IMR-90 (cell line): ENCODE results near the gene SLC2A13. TPM values are rescaled to one million over a fixed set of nuclear protein-coding genes. Genes with fewer than 3 reads are reported as not detected.

Source experiments
- ATAC-seq: fragments of 200-7000 bp; cut with Tn5 transposase; 2 replicates; pipeline ENCODE4 v1.9.1; 2020; ENCODE audit warnings: low read depth, mild to moderate bottlenecking, moderate library complexity
- BruUV-seq: library from RNA; stranded (reverse); fragments of 400-500 nt; replicated peaks from 2 replicates; lab custom pipeline; 2021; lab: Mats Ljungman, UMichigan
- CTCF ChIA-PET: fragments of 300-600 bp; formaldehyde crosslinking; extraction: SDS; loops from one replicate; lab custom pipeline; 2021; ENCODE audit warnings: antibody characterized with exemption; lab: Yijun Ruan, JAX
- POLR2A ChIA-PET: fragments of 300-600 bp; sonication (Branson Sonifier 250); formaldehyde crosslinking; loops from one replicate; lab custom pipeline; 2022; ENCODE audit warnings: antibody characterized with exemption; ENCODE audit not compliant: unreplicated experiment; lab: Charles Lee
- DNase-seq: peaks from one replicate; pipeline ENCODE4 v3.0.0; 2013
- H2AFZ ChIP-seq: replicated peaks from 2 replicates; pipeline ENCODE3; 2013; ENCODE audit warnings: low read length, mild to moderate bottlenecking; ENCODE audit not compliant: poor library complexity
- H2AK5ac ChIP-seq: 2 replicates; pipeline ENCODE4 v1.6.1; 2013; ENCODE audit warnings: low read depth, low read length, inconsistent platforms
- H2AK9ac ChIP-seq: replicated peaks from 2 replicates; pipeline ENCODE3; 2013; ENCODE audit warnings: mild to moderate bottlenecking, low read depth, low read length, moderate library complexity; ENCODE audit not compliant: poor library complexity
- H2BK120ac ChIP-seq: 2 replicates; pipeline ENCODE4 v1.6.1; 2013; ENCODE audit warnings: low read depth, low read length, inconsistent platforms
- H2BK15ac ChIP-seq: 3 replicates; pipeline ENCODE4 v1.6.1; 2013; ENCODE audit warnings: low read depth, low read length, inconsistent platforms
- H2BK20ac ChIP-seq: 2 replicates; pipeline ENCODE4 v1.6.1; 2013; ENCODE audit warnings: low read depth, mild to moderate bottlenecking, inconsistent platforms, low read length, moderate library complexity
- H2BK5ac ChIP-seq: 2 replicates; pipeline ENCODE4 v1.6.1; 2013; ENCODE audit warnings: mild to moderate bottlenecking, low read depth, low read length, inconsistent platforms; ENCODE audit not compliant: poor library complexity, severe bottlenecking
- H3K14ac ChIP-seq: replicated peaks from 2 replicates; pipeline ENCODE4 v1.6.1; 2013; ENCODE audit warnings: low read depth, low read length, inconsistent platforms
- H3K18ac ChIP-seq: 2 replicates; pipeline ENCODE4 v1.6.1; 2013; ENCODE audit warnings: low read depth, low read length, control low read depth
- H3K23ac ChIP-seq: 2 replicates; pipeline ENCODE4 v1.6.1; 2013; ENCODE audit warnings: low read depth, low read length, inconsistent platforms
- H3K27ac ChIP-seq: 2 replicates; pipeline ENCODE4 v1.5.1; 2013; ENCODE audit warnings: mild to moderate bottlenecking, control low read depth, low read length; ENCODE audit not compliant: insufficient read depth
- H3K27me3 ChIP-seq: 2 replicates; pipeline ENCODE4 v1.6.1; 2013; ENCODE audit warnings: low read length; ENCODE audit not compliant: control insufficient read depth, insufficient read depth
- H3K36me3 ChIP-seq: 2 replicates; pipeline ENCODE4 v1.6.1; 2013; ENCODE audit warnings: low read length, mixed read lengths; ENCODE audit not compliant: control insufficient read depth, insufficient read depth
- H3K4ac ChIP-seq: 2 replicates; pipeline ENCODE4 v1.6.1; 2013; ENCODE audit warnings: low read depth, low read length, inconsistent platforms
- H3K4me1 ChIP-seq: 2 replicates; pipeline ENCODE4 v1.6.1; 2013; ENCODE audit warnings: low read length, mixed read lengths; ENCODE audit not compliant: control insufficient read depth, insufficient read depth
- H3K4me2 ChIP-seq: 2 replicates; pipeline ENCODE4 v1.6.1; 2013; ENCODE audit warnings: low read depth, mild to moderate bottlenecking, control low read depth, low read length, moderate library complexity
- H3K4me3 ChIP-seq: 2 replicates; pipeline ENCODE4 v1.5.1; 2013; ENCODE audit warnings: low read depth, mild to moderate bottlenecking, control low read depth, low read length, moderate library complexity; ENCODE audit not compliant: insufficient read depth
- H3K56ac ChIP-seq: 2 replicates; pipeline ENCODE4 v1.6.1; 2013; ENCODE audit warnings: low read length, inconsistent platforms; ENCODE audit not compliant: insufficient read depth; ENCODE audit errors: extremely low read depth
- H3K79me1 ChIP-seq, 2 experiments: 2 replicates each; pipeline ENCODE4 v1.6.1; 2013; ENCODE audit warnings: low read length in 2 of 2, inconsistent platforms in 1 of 2, low read depth in 1 of 2
- H3K9ac ChIP-seq: 2 replicates; pipeline ENCODE4 v1.6.1; 2013; ENCODE audit warnings: low read depth, low read length, control low read depth
- H3K9me1 ChIP-seq: 2 replicates; pipeline ENCODE4 v1.6.1; 2013; ENCODE audit warnings: low read length, inconsistent platforms; ENCODE audit not compliant: insufficient read depth
- H3K9me3 ChIP-seq: 2 replicates; pipeline ENCODE4 v1.6.1; 2013; ENCODE audit warnings: low read length; ENCODE audit not compliant: control insufficient read depth, insufficient read depth
- H4K20me1 ChIP-seq: 2 replicates; pipeline ENCODE4 v1.6.1; 2013; ENCODE audit warnings: low read length, inconsistent platforms; ENCODE audit not compliant: insufficient read depth
- H4K5ac ChIP-seq: 2 replicates; pipeline ENCODE4 v1.6.1; 2013; ENCODE audit warnings: mild to moderate bottlenecking, low read depth, low read length, control low read depth
- H4K8ac ChIP-seq, 2 experiments: 2 replicates each; pipeline ENCODE4 v1.6.1; 2013; ENCODE audit warnings: low read depth in 2 of 2, low read length in 2 of 2, control low read depth in 1 of 2, inconsistent platforms in 1 of 2
- H4K91ac ChIP-seq: 2 replicates; pipeline ENCODE4 v1.6.1; 2013; ENCODE audit warnings: low read depth, low read length, inconsistent platforms; ENCODE audit not compliant: insufficient read depth
- MAFK ChIP-seq: IDR thresholded peaks from 2 replicates; pipeline ENCODE4 v1.6.1; 2012; ENCODE audit warnings: low read depth, low read length, improper control_type of control experiment
- RAD21 ChIP-seq: IDR thresholded peaks from 2 replicates; pipeline ENCODE4 v1.6.1; 2012; ENCODE audit warnings: low read length, improper control_type of control experiment
- RCOR1 ChIP-seq: IDR thresholded peaks from 2 replicates; pipeline ENCODE4 v1.6.1; 2012; ENCODE audit warnings: mild to moderate bottlenecking, low read length, improper control_type of control experiment; ENCODE audit not compliant: insufficient replicate concordance
- WGBS, 2 experiments: methylation state at CpG; one replicate each; pipeline versions ENCODE4 v1.1.5 to v1.1.7; 2013; ENCODE audit warnings: missing lambda C conversion rate in 2 of 2; ENCODE audit not compliant: insufficient read length in 1 of 2; ENCODE audit errors: extremely low coverage in 2 of 2; 5-methylcytosine and 5-hydroxymethylcytosine counted together
- dilution Hi-C: fragments of 300-500 bp; cut with HindIII; formaldehyde crosslinking; loops from one replicate; pipeline ENCODE4 v1.14.3; 2018; ENCODE audit warnings: low sequenced_read_pairs; ENCODE audit not compliant: unreplicated experiment
- in situ Hi-C: fragments of 300-500 bp; cut with MboI; formaldehyde crosslinking; loops from 3 replicates; pipeline ENCODE4 v1.14.3; 2019; ENCODE audit warnings: low sequenced_read_pairs, inconsistent platforms, mixed read lengths
- intact Hi-C: fragments of 100-400 bp; cut with micrococcal nuclease; formaldehyde crosslinking; loops from 2 replicates; pipeline ENCODE4 v1.10.0; 2022
- polyA plus RNA-seq, 3 experiments: library from polyadenylated mRNA; depleted of rRNA; stranded (reverse); fragments of >200 nt; gene quantifications; 2 replicates each; pipeline ENCODE4 v1.2.3, GENCODE V29; 2012; ENCODE audit warnings: low replicate concordance in 1 of 3
- total RNA-seq: library from RNA; depleted of rRNA; stranded (reverse); fragments of >200 nt; gene quantifications from 2 replicates; pipeline ENCODE4 v1.2.3, GENCODE V29; 2012
- TF ChIP-seq, protein P1 (sequence below): fragments of 150-350 bp; IDR thresholded peaks from 2 replicates; pipeline ENCODE4 v1.6.1; 2017; ENCODE audit warnings: mild to moderate bottlenecking, antibody characterized with exemption, low read length, low read depth

The SLC2A13 gene
- total and polyA plus RNA-seq, 2 of the 4 experiments (the other 2 are of a cell fraction) = 1.5 to 3.9 TPM

DNA sequence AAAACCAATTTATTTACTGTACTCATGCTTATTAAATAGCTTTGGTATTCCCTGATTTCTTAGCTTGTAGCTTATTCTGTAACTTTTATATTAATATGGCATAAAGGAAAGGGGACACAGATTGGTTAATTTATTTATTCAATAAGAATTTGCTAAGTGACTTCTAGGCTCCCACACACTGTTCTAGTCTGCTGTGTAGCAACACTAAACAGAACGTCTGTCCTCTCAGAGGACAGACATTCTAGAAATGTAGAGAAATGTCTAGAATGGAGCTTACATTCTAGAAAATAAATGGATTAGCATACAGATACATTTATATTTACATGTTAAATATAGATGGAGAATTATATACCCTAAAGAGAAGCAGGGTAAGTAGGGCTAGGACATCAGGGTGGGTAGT, 301.4 kb downstream of the SLC2A13 start:
- H3K4me3 ChIP-seq = no peak overlapping the region
- H3K18ac ChIP-seq = no peak overlapping the region
- H2BK20ac ChIP-seq = no peak overlapping the region
- H3K56ac ChIP-seq = no peak overlapping the region
- dilution Hi-C loops = no loop called here
- H2BK15ac ChIP-seq = no peak overlapping the region
- H4K20me1 ChIP-seq = no peaks in the 10 kb centered on the region
- no CpG with 5 or more reads among the region's 1 CpG for WGBS, 2 experiments
- H4K91ac ChIP-seq = no peak overlapping the region
- intact Hi-C loops = no loop called here
- in situ Hi-C loops = no loop called here
- TF ChIP-seq, protein P1, sequence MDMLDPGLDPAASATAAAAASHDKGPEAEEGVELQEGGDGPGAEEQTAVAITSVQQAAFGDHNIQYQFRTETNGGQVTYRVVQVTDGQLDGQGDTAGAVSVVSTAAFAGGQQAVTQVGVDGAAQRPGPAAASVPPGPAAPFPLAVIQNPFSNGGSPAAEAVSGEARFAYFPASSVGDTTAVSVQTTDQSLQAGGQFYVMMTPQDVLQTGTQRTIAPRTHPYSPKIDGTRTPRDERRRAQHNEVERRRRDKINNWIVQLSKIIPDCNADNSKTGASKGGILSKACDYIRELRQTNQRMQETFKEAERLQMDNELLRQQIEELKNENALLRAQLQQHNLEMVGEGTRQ = no peak
- TF ChIP-seq MAFK (no peak), RCOR1 (no peak), RAD21 (no peak)
- H3K27me3 ChIP-seq = no peaks in the 10 kb centered on the region
- H3K9me3 ChIP-seq = no peaks in the 10 kb centered on the region
- no peak overlapping the region for H3K23ac ChIP-seq
- H3K14ac ChIP-seq = no peak overlapping the region
- H3K4ac ChIP-seq = no peak overlapping the region
- H2AK5ac ChIP-seq = no peak overlapping the region
- H3K27ac ChIP-seq = no peak overlapping the region
- no peak overlapping the region for H2BK5ac ChIP-seq
- POLR2A ChIA-PET = no interaction called here
- no peak for DNase-seq
- ATAC-seq = no peak; the same call in 1 of the 2 replicates
- CTCF ChIA-PET = interaction anchor here (0.6 kb wide), 1 partner anchor 204 kb away, joined by 5 read pairs; no protein-coding TSS in a partner anchor
- H2AK9ac ChIP-seq = no peak overlapping the region
- H3K4me1 ChIP-seq = no peaks in the 10 kb centered on the region
- H3K36me3 ChIP-seq = no peaks in the 10 kb centered on the region
- no peak overlapping the region for H4K8ac ChIP-seq
- no peak overlapping the region for H2BK120ac ChIP-seq
- no peaks in the 10 kb centered on the region for H3K9me1 ChIP-seq
- no peak overlapping the region for H3K4me2 ChIP-seq
- no peak overlapping the region for H2AFZ ChIP-seq
- BruUV-seq = no TSS peak
- no peak overlapping the region for H3K9ac ChIP-seq
- H4K5ac ChIP-seq = no peak overlapping the region
- H3K79me1 ChIP-seq = no peaks in the 10 kb centered on the region
